PC-3 (cell line): ENCODE measurements around the gene TMEM212.

Source experiments
- CTCF ChIP-seq: fragments of 300-600 bp; sonication (generic); conservative IDR thresholded peaks from 2 replicates; pipeline ENCODE4 v1.5.1; 2017; ENCODE audit warnings: antibody characterized with exemption, low read depth, mild to moderate bottlenecking, low read length
- EZH2 ChIP-seq: fragments of 300-600 bp; sonication (generic); IDR thresholded peaks from one replicate; pipeline ENCODE4 v1.6.1; 2017; ENCODE audit warnings: antibody characterized with exemption, mild to moderate bottlenecking, low read length; ENCODE audit not compliant: unreplicated experiment

- TF ChIP-seq CTCF (no peak), EZH2 (no peak)
Observed at GRCh38 chr3:171865191-171865865, 22.2 kb downstream of the TMEM212 start.
